ENCODE results near the gene DISP3. TPM values are rescaled to one million over a fixed set of nuclear protein-coding genes. Genes with fewer than 3 reads are reported as not detected.

DISP3 gene
- total and polyA plus RNA-seq, 12 donors = 0.04 to 2.8 (median 0.41) TPM; not detected in 1

DNA sequence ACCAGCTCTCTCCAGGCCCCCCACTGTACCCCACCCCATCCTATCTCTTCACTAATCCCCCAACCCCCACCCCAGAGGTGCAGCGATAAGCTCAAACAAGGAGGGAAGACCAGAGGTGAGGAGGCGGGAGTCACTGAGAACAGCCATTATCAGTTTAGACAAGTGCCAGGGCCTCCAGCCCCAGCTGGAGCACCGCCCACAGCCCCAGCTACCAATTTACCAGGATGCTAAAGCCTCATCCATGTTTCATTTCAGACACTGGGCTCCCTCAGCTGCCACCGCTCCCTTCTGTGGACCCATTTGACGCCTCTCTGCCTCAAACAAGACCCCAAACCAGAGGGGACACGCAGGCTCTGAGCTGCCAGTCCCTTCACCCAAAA, 80.6 kb downstream of the DISP3 start:
- intact Hi-C loops (cut with DNase I) = no loop called here
- Histone ChIP-seq H3K4me1 (replicated peaks in 1 of 2) (no peaks in the 10 kb centered on the region), H3K9me3 (replicated peaks in 1 of 3) (no peaks in the 10 kb centered on the region), H3K4me3 (no peak overlapping the region), H3K27me3 (peaks cover 21% of the 10 kb centered on the region), H3K36me3 (replicated peaks in 1 of 2) (no peaks in the 10 kb centered on the region), H3K27ac (no peak overlapping the region)
- DNase-seq = no peak
- 65 to 79% (median 69%) methylated on average over 5 to 6 of the region's 6 CpGs for WGBS, 4 donors
- no peak for TF ChIP-seq POLR2A (IDR thresholded peaks at IDR 0.05)
- TF ChIP-seq, protein P1, sequence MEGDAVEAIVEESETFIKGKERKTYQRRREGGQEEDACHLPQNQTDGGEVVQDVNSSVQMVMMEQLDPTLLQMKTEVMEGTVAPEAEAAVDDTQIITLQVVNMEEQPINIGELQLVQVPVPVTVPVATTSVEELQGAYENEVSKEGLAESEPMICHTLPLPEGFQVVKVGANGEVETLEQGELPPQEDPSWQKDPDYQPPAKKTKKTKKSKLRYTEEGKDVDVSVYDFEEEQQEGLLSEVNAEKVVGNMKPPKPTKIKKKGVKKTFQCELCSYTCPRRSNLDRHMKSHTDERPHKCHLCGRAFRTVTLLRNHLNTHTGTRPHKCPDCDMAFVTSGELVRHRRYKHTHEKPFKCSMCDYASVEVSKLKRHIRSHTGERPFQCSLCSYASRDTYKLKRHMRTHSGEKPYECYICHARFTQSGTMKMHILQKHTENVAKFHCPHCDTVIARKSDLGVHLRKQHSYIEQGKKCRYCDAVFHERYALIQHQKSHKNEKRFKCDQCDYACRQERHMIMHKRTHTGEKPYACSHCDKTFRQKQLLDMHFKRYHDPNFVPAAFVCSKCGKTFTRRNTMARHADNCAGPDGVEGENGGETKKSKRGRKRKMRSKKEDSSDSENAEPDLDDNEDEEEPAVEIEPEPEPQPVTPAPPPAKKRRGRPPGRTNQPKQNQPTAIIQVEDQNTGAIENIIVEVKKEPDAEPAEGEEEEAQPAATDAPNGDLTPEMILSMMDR (IDR thresholded peaks at IDR 0.05) = no peak

DNA sequence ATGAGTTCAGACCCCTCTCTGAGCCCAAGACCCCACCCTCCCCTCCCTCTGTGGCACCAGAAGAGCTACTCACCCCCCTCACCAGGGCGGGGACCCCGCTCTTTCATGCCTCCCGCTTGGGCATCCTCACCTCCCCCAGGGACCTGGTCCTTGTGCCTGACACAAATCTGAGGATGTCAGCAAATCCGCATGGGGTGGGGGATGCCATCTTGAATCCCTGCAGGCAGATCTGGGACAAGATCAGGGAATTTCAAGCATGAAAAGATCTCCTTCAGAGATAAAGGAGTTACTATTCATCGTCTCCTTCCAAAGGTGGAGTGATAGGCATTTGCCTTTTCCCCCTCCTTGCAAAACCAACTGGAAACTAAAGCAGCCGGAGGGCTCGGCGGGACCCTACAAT, 81.1 kb downstream of the DISP3 start:
- intact Hi-C loops (cut with DNase I) = no loop called here
- H3K9me3 ChIP-seq (replicated peaks in 1 of 3) = no peaks in the 10 kb centered on the region

DNA sequence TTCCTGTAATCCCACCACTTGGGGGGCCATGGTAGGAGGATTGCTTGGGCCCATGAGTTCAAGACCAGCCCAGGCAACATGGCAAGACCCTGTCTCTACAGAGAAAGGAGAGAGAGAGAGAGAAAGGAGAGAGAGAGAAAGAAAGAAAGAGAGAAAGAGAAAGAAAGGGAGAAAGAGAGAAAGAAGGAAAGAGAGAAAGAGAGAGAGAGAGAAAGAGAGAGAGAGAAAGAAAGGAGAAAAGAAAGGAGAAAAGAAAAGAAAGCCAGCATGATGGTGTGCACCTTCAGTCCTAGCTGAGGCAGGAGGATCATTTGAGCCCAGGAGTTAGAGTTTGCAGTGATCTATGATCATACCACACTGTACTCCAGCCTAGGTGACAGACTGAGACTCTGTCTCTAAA, 82.8 kb downstream of the DISP3 start:
- Histone ChIP-seq H3K4me3 (no peak overlapping the region), H3K9me3 (replicated peaks in 1 of 3) (no peaks in the 10 kb centered on the region), H3K4me1 (replicated peaks in 1 of 2) (no peaks in the 10 kb centered on the region), H3K27ac (no peak overlapping the region), H3K27me3 (peaks cover 21% of the 10 kb centered on the region), H3K36me3 (replicated peaks in 1 of 2) (no peaks in the 10 kb centered on the region)
- TF ChIP-seq, protein P1 (IDR thresholded peaks at IDR 0.05) = no peak
- no peak for TF ChIP-seq POLR2A (IDR thresholded peaks at IDR 0.05)
- intact Hi-C loops (cut with DNase I) = no loop called here
- DNase-seq = no peak

More for the DNA sequence above, 81.1 kb downstream of the DISP3 start:
- Histone ChIP-seq H3K36me3 (replicated peaks in 1 of 2) (no peaks in the 10 kb centered on the region), H3K4me3 (no peak overlapping the region), H3K4me1 (replicated peaks in 1 of 2) (no peaks in the 10 kb centered on the region), H3K27me3 (peaks cover 21% of the 10 kb centered on the region), H3K27ac (no peak overlapping the region)
- 68 to 74% (median 70%) methylated on average over 7 to 8 of the region's 8 CpGs for WGBS, 4 donors
- DNase-seq = no peak
- TF ChIP-seq, protein P1 (IDR thresholded peaks at IDR 0.05) = no peak
- TF ChIP-seq POLR2A (IDR thresholded peaks at IDR 0.05) = no peak

DNA sequence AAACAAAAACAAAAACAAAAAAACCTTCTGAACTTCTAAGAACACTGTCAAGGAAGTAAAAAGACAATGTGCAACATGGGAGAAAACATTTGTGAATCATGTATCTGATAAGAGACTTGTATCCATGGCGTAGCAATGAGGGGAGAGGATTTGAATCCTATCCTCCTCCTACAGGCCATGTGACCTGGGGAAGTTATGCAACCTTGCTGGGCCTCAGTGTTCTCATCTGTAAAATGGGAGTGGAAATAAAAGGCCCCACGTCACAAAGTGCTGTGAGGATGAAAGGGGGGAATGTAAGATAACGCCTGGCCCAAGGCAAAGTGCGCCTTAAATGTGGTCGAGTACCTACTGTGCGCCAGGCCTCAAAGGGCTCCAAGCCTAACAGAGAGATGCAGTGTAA, 83.7 kb downstream of the DISP3 start:
- peaks cover 21% of the 10 kb centered on the region for H3K27me3 ChIP-seq
- H3K4me1 ChIP-seq (replicated peaks in 1 of 2) = no peaks in the 10 kb centered on the region
- H3K4me3 ChIP-seq = no peak overlapping the region
- TF ChIP-seq, protein P1 (IDR thresholded peaks at IDR 0.05) = no peak
- TF ChIP-seq POLR2A (IDR thresholded peaks at IDR 0.05) = no peak
- H3K9me3 ChIP-seq (replicated peaks in 1 of 3) = no peaks in the 10 kb centered on the region
- 78 to 88% (median 86%) methylated on average over 6 of the region's 6 CpGs for WGBS, 4 donors
- no peaks in the 10 kb centered on the region for H3K36me3 ChIP-seq (replicated peaks in 1 of 2)
- no peak for DNase-seq
- H3K27ac ChIP-seq = no peak overlapping the region
- intact Hi-C loops (cut with DNase I) = no loop called here
